HepG2 (cell line): ENCODE data around the gene CNOT6. TPM values are rescaled to one million over a fixed set of nuclear protein-coding genes. Genes with fewer than 3 reads are reported as not detected.

Experiments used
- DR1 ChIP-seq: sonication (generic); formaldehyde crosslinking; IDR thresholded peaks from 2 replicates; pipeline ENCODE4 v1.8.0; 2021; ENCODE audit warnings: mild to moderate bottlenecking, missing genetic modification reagents, inconsistent platforms
- GMEB2 ChIP-seq: IDR thresholded peaks from 2 replicates; pipeline ENCODE4 v1.6.1; 2016; ENCODE audit warnings: missing biosample characterization, missing genetic modification reagents, low read depth
- HNF4A ChIP-seq: sonication (generic); formaldehyde crosslinking; IDR thresholded peaks from 2 replicates; pipeline ENCODE4 v1.4.0; 2020; ENCODE audit warnings: missing genetic modification reagents
- IRF2 ChIP-seq: IDR thresholded peaks from 2 replicates; pipeline ENCODE4 v1.6.1; 2018; ENCODE audit warnings: missing genetic modification reagents, missing compliant biosample characterization
- KLF16 ChIP-seq, 2 experiments: sonication (generic) in 1 of 2; formaldehyde crosslinking in 1 of 2; IDR thresholded peaks; 2 replicates each; pipeline versions ENCODE4 v1.6.1 to v1.8.0; 2016 to 2023; ENCODE audit warnings: missing genetic modification reagents in 2 of 2, missing compliant biosample characterization in 1 of 2
- NFIB ChIP-seq: sonication (generic); formaldehyde crosslinking; IDR thresholded peaks from 2 replicates; pipeline ENCODE4 v1.9.0; 2021; ENCODE audit warnings: missing genetic modification reagents, mild to moderate bottlenecking, borderline replicate concordance
- NFYC ChIP-seq: IDR thresholded peaks from 2 replicates; pipeline ENCODE4 v1.6.1; 2016; ENCODE audit warnings: missing genetic modification reagents, missing compliant biosample characterization
- POGZ ChIP-seq: sonication (generic); formaldehyde crosslinking; IDR thresholded peaks from 2 replicates; pipeline ENCODE4 v1.4.0; 2020; ENCODE audit warnings: mild to moderate bottlenecking, missing genetic modification reagents
- SALL1 ChIP-seq: sonication (generic); formaldehyde crosslinking; IDR thresholded peaks from 2 replicates; pipeline ENCODE4 v1.8.0; 2022; ENCODE audit warnings: mild to moderate bottlenecking, missing genetic modification reagents
- UBTF ChIP-seq: sonication (generic); formaldehyde crosslinking; IDR thresholded peaks from 2 replicates; pipeline ENCODE4 v1.4.0; 2020; ENCODE audit warnings: mild to moderate bottlenecking, missing genetic modification reagents
- ZFX ChIP-seq: sonication (generic); formaldehyde crosslinking; IDR thresholded peaks from 2 replicates; pipeline ENCODE4 v1.4.0; 2020; ENCODE audit warnings: mild to moderate bottlenecking, low read depth, missing genetic modification reagents, moderate library complexity
- ZFY ChIP-seq: sonication (generic); formaldehyde crosslinking; IDR thresholded peaks from 2 replicates; pipeline ENCODE4 v1.4.0; 2020; ENCODE audit warnings: missing genetic modification reagents
- ZNF10 ChIP-seq: sonication (generic); formaldehyde crosslinking; IDR thresholded peaks from 2 replicates; pipeline ENCODE4 v1.4.0; 2020; ENCODE audit warnings: mild to moderate bottlenecking, low read depth, missing genetic modification reagents, borderline replicate concordance
- ZNF143 ChIP-seq: sonication (generic); formaldehyde crosslinking; IDR thresholded peaks from 2 replicates; pipeline ENCODE4 v1.4.0; 2020; ENCODE audit warnings: missing genetic modification reagents
- ZNF276 ChIP-seq: sonication (generic); formaldehyde crosslinking; IDR thresholded peaks from 2 replicates; pipeline ENCODE4 v1.4.0; 2020; ENCODE audit warnings: mild to moderate bottlenecking, low read depth, missing genetic modification reagents
- ZNF441 ChIP-seq: sonication (generic); formaldehyde crosslinking; IDR thresholded peaks from 2 replicates; pipeline ENCODE4 v1.7.0; 2021; ENCODE audit warnings: missing genetic modification reagents, borderline replicate concordance
- ZNF513 ChIP-seq: sonication (generic); formaldehyde crosslinking; conservative IDR thresholded peaks from 2 replicates; pipeline ENCODE4 v1.5.0; 2020; ENCODE audit warnings: missing genetic modification reagents
- ZNF607 ChIP-seq: sonication (generic); formaldehyde crosslinking; IDR thresholded peaks from 2 replicates; pipeline ENCODE4 v1.5.1; 2020; ENCODE audit warnings: missing genetic modification reagents, mild to moderate bottlenecking, borderline replicate concordance
- ZNF639 ChIP-seq: conservative IDR thresholded peaks from 2 replicates; pipeline ENCODE4 v1.6.1; 2018; ENCODE audit warnings: missing genetic modification reagents
- ZNF7 ChIP-seq: IDR thresholded peaks from 2 replicates; pipeline ENCODE4 v1.6.1; 2016; ENCODE audit warnings: missing biosample characterization, missing genetic modification reagents
- polyA plus RNA-seq, 8 experiments: library from polyadenylated mRNA; depleted of rRNA in 3 of 8; stranded (reverse) in 7 of 8; unstranded in 1 of 8; fragments of >200 nt; fragmentation: Illumina TruSeq in 4 of 8; extraction: Trizol in 4 of 8; gene quantifications; 2 replicates each; pipeline versions ENCODE4 v1.2.1 to v1.2.3, GENCODE V29; 2011 to 2016; ENCODE audit warnings: low read depth in 4 of 8, missing spikeins in 1 of 8, mixed read lengths in 1 of 8; ENCODE audit not compliant: insufficient read depth in 1 of 8
- total RNA-seq, 5 experiments: library from RNA; depleted of rRNA; stranded (reverse); fragments of >200 nt; fragmentation: Illumina TruSeq; extraction: Trizol; gene quantifications; 2 replicates each; pipeline ENCODE4 v1.2.3, GENCODE V29; 2016; ENCODE audit warnings: low read depth in 1 of 5

Gene CNOT6
- total and polyA plus RNA-seq, 2 of the 13 experiments (the other 11 are each of a cell fraction or from before 2014, with no cell fraction given): 8.8 to 9.1 TPM

GRCh38 chr5:180494060-180494509, at the start of gene CNOT6 (continued):
- no peak for TF ChIP-seq GMEB2
- no peak for TF ChIP-seq HNF4A (CRISPR knock-in tag)
- TF ChIP-seq IRF2 (CRISPR knock-in tag): peak; percentile 45; the same call in 1 of the 2 replicates
- peak; percentile 91 for TF ChIP-seq ZNF639
- TF ChIP-seq ZNF607: 0 out of 2 replicates have a peak, but pooled peaks have one; percentile 10
- 0 out of 2 replicates have a peak, but pooled peaks have one; percentile 73 for TF ChIP-seq ZNF513 (CRISPR knock-in tag)
- no peak for TF ChIP-seq UBTF (CRISPR knock-in tag)
- TF ChIP-seq ZNF441: no peak
- no peak for TF ChIP-seq ZNF276
- TF ChIP-seq ZFY: no peak; the same call in 1 of the 2 replicates
- peak; percentile 76 for TF ChIP-seq SALL1 (CRISPR knock-in tag)
- TF ChIP-seq ZFX: peak; percentile 58
- TF ChIP-seq ZNF7 (CRISPR knock-in tag): no peak
- TF ChIP-seq NFIB (CRISPR knock-in tag): no peak
- peak; percentile 90 for TF ChIP-seq NFYC (CRISPR knock-in tag)
- peak in 1 of 2 experiments; percentile 79; a peak in 2 of 4 replicates for TF ChIP-seq KLF16 (CRISPR knock-in tag; IDR thresholded peaks at IDR 0.05)
- TF ChIP-seq DR1 (CRISPR knock-in tag): peak; percentile 47; the same call in 1 of the 2 replicates
- no peak for TF ChIP-seq ZNF10
- peak; percentile 82 for TF ChIP-seq POGZ
- peak; percentile 46; the same call in 1 of the 2 replicates for TF ChIP-seq ZNF143 (CRISPR knock-in tag)
